NT2/D1 (cell line): ENCODE measurements around the gene ZSWIM7.
"Not testable (repeated sequence)": the region's sequence is repeated elsewhere in the genome, so short reads cannot be mapped to it uniquely, and the experiment has no call there.

Experiments used
- SUZ12 ChIP-seq: IDR thresholded peaks from 2 replicates; pipeline ENCODE4 v1.6.1; 2011; ENCODE audit not compliant: insufficient read length, insufficient read depth; ENCODE audit errors: extremely low read depth
- YY1 ChIP-seq: IDR thresholded peaks from 2 replicates; pipeline ENCODE4 v1.6.1; 2011; ENCODE audit not compliant: insufficient read length, insufficient read depth
- ZNF274 ChIP-seq: IDR thresholded peaks from 2 replicates; pipeline ENCODE4 v1.6.1; 2011; ENCODE audit warnings: mild to moderate bottlenecking, low read depth, low read length

DNA sequence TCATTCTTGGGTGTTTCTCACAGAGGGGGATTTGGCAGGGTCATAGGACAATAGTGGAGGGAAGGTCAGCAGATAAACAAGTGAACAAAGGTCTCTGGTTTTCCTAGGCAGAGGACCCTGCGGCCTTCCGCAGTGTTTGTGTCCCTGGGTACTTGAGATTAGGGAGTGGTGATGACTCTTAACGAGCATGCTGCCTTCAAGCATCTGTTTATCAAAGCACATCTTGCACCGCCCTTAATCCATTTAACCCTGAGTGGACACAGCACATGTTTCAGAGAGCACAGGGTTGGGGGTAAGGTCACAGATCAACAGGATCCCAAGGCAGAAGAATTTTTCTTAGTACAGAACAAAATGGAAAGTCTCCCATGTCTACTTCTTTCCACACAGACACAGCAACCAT, 20.5 kb downstream of the ZSWIM7 start:
- TF ChIP-seq SUZ12, ZNF274, YY1: not testable (repeated sequence)
